HG02981 (cell line): ENCODE measurements around the gene DYNC1LI1.
"Not testable (repeated sequence)": the region's sequence is repeated elsewhere in the genome, so short reads cannot be mapped to it uniquely, and the experiment has no call there.

Source experiments
- ATAC-seq: cut with Tn5 transposase; IDR thresholded peaks from one replicate; pipeline ENCODE4 v1.9.1; 2021; ENCODE audit warnings: mild to moderate bottlenecking, moderate library complexity; ENCODE audit not compliant: unreplicated experiment

Gene DYNC1LI1

GRCh38 chr3:32540899-32541298 is 29.8 kb downstream of the DYNC1LI1 start:
- ATAC-seq = no peak

GRCh38 chr3:32532434-32532833 is 38.2 kb downstream of the DYNC1LI1 start:
- ATAC-seq = no peak

DNA sequence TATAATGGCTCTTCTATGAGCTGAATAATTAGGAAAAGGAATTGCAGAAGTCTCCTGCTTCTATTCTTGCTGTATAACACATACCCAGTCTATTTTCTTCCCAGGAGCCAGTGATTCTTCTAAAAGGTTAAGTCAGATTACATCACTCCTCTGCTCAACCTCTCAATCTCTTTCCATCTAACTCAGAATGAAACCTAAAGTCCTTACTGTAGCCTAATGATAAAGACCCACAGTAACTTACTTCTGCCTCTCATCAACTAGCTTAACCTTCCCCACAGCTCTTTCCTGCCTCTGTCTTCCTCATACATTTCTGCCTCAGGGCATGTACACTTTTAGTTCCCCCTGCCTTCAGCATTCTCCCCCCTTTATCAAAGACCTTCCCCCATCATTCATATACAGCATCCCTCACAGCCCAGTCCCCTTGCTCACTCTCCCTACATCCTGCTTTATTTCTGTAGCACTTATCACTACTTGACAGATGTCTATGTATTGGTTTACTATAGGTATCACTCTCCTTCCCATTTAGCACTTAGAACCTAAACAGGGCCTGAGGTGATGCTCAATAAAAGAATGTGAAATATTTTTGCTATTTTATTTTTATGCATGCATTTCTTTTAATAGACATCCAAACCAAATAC is 39.5 kb downstream of the DYNC1LI1 start:
- no peak for ATAC-seq

GRCh38 chr3:32525720-32526119 is 44.9 kb downstream of the DYNC1LI1 start:
- no peak for ATAC-seq

- ATAC-seq = no peak
Observed at GRCh38 chr3:32522682-32523081, 48.0 kb downstream of the DYNC1LI1 start.

- not testable (repeated sequence) for ATAC-seq
Observed at GRCh38 chr3:32518921-32519320, 51.7 kb downstream of the DYNC1LI1 start.

GRCh38 chr3:32516751-32517150 is 53.9 kb downstream of the DYNC1LI1 start:
- not testable (repeated sequence) for ATAC-seq

GRCh38 chr3:32511005-32511404 is 59.7 kb downstream of the DYNC1LI1 start:
- no peak for ATAC-seq

- peak; percentile 75 for ATAC-seq
Observed at GRCh38 chr3:32510075-32510724, 60.5 kb downstream of the DYNC1LI1 start.

DNA sequence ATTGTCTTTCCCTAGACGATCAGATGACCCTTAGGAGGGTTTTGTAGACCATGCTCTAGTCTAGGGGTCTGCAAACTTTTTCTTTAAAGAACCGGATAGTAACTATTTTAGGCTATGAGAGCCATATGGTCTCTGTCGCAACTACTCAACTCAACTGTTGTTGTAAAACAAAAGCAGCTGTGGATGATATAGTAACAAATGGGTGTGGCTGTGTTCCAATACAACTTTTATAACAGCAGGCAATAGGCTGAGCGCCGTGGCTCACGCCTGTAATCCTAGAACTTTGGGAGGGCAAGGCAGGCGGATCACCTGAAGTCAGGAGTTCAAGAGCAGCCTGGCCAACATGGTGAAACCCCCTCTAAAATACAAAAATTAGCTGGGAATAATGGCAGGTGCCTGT is 61.9 kb downstream of the DYNC1LI1 start:
- no peak for ATAC-seq

GRCh38 chr3:32506466-32506865 is 64.2 kb downstream of the DYNC1LI1 start:
- ATAC-seq = no peak

- ATAC-seq = peak; percentile 9
Observed at GRCh38 chr3:32502946-32503286, 67.7 kb downstream of the DYNC1LI1 start.

GRCh38 chr3:32502118-32502945 is 68.3 kb downstream of the DYNC1LI1 start, which contains the start of gene CMTM6:
Gene CMTM6, minus strand, starts transcription at chr3:32502852. Its CDS starts 107 bp downstream, at chr3:32502745.
- ATAC-seq = peak; percentile 72

DNA sequence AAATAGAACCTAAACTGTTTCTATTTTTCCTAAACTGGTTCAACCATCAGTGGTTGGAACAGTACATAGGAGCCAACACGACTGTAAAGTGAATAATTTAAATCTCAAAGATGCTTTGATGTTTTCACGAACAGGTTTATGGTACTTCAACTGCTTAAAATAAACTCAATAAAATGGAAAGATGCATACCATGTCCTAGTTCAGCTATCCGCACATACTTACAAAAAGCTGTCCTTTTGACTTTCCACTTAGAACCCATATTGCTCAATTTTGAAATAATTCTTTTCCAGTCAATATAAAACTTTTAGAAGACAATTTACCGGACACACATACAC is 68.9 kb downstream of the DYNC1LI1 start:
- no peak for ATAC-seq

DNA sequence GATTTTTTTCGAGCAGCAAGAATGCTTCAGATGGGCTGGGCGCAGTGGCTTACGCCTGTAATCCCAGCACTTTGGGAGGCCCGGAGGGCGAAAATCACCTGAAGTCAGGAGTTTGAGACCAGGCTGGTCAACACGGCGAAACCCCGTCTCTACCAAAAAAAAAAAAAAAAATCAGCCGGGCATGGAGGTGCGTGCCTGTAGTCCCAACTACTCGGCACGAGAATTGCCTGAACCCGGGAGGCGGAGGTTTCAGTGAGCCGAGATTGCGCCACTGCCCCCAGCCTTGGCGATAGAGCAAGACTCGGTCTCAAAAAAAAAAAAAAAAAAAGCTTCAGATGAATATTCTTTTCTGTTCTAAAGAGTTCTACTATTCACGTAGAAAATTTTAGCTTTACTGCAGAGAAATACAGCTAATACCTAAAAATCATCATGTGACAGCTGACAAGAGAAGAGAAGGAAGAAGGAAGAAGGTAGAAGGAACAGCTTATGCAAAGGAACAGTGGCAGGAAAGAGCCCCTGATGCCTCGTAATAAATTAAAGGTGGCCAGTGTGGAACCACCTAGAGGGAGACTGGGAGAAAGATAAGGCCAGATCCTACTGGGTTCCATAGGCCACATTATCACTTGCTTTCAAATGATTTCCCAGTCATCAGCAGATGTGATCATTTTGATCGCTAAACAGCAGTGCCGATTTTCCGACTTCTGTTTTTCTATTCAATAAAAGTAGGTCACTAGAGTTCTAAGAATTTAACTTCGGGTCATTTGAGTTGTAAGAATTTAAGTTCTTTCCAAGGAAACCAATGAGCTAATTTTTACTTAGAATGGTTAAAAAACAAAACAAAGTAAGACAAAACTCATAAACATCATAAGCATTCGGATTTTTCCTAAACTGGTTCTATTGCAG is 69.5 kb downstream of the DYNC1LI1 start:
- ATAC-seq = no peak

DNA sequence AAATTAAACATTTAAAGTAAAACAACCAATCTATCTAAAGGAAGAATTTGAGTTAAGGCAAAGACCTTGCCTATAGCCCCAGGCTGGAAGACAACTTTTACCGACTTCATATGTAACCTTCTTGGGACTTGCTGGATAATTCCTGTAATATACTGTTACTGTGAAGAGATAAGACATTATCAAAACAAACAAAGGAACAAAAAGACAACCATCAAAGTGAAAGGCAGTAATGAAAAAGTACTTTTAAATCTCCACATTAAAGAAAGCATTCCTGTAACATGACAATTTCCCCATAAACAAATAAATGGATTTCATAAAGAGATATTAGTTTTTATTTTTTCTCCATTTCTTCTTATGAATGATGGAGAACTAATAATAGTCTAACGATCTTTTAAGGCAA is 70.4 kb downstream of the DYNC1LI1 start:
- ATAC-seq = no peak

DNA sequence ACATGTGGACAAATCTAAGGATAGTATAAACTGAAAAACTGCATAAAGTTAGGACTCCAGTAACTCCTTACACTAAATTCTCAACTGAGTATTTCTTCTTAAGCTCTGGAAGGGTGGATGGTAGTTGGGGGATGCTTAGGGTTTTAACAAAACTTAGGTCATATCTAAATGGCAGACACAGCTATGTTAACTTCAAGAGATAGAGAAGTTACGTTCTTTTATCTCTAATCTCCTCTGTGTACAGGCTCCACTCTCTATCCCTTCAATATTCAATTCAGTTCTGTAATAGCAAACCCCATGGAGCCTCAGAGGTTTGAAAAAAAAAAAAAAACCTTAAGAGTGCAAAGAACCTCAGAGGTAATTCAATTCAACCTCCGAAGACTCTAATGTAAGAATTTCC is 71.1 kb downstream of the DYNC1LI1 start:
- ATAC-seq = no peak

- no peak for ATAC-seq
Observed at GRCh38 chr3:32498992-32499391, 71.7 kb downstream of the DYNC1LI1 start.

GRCh38 chr3:32498252-32498651 is 72.4 kb downstream of the DYNC1LI1 start:
- ATAC-seq = no peak

DNA sequence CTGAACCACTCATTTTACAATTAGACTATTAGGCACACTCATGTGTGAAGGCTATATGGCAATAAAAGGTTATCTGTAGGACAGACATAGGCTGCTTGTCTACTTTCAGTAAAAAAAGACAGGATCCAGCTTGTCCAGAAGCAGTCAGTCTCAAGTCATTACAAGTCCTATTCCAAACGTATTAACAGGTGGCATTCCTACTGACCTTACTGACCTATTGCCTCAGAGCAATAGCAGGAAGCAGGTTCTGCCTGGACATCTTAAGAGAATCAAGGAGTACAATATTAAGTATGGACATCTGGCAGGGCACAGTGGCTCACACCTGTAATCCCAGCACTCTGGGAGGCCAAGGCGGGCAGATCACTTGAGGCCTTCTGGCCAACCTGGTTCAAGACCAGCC is 75.0 kb downstream of the DYNC1LI1 start:
- no peak for ATAC-seq

DNA sequence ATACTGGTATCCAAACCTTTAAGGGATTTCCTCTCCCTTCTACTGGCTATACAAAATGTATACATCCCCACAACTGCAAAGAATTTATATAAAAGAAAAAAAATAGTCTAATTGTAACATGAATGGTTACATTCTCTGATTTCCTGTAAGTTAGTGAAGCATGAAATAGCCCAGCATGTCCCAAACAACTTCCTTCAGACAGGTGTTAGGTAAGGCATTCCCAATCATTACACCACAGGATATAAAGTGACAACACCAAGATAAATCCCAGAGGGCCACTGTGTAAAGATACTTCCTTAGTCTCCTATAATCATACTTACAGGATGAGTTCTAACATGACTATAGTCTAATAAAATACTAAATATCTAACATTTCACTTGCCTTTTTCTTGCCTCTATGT is 75.6 kb downstream of the DYNC1LI1 start:
- no peak for ATAC-seq
